ENCODE measurements around the gene ADCY2. TPM values are rescaled to one million over a fixed set of nuclear protein-coding genes. Genes with fewer than 3 reads are reported as not detected.

ADCY2 gene
- total RNA-seq, 2 donors from 2014 or later = not detected

DNA sequence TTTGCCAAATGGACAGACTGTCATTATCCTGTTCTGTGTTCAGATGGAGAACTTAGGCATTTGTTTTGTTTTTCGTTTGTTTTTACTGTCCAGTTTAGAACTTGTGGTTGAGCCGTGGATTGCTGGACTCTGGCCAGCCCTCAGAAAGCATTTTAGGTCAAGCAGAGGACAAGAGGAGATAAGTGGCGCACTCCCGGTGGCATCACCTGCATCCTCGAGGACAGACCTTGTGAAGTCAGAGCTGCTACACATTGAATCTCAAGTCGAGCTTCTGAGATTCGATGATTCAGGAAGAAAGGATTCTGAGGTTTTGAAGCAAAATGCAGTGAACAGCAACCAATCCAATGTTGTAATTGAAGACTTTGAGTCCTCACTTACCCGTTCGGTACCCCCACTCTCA is 481.9 kb downstream of the ADCY2 start:
- H3K9me3 Mint-ChIP-seq = no peaks in the 10 kb centered on the region
- peak overlapping the region; percentile 85 for H3K27ac Mint-ChIP-seq
- peak; percentile 12 for ATAC-seq (replicated peaks)
- peak overlapping the region; percentile 72 for H3K4me3 Mint-ChIP-seq
- H3K27me3 Mint-ChIP-seq = no peaks in the 10 kb centered on the region
- peaks cover 100% of the 10 kb centered on the region for H3K36me3 Mint-ChIP-seq (ENCODE audit: low read depth)
- H3K4me1 Mint-ChIP-seq = peaks cover 53% of the 10 kb centered on the region

DNA sequence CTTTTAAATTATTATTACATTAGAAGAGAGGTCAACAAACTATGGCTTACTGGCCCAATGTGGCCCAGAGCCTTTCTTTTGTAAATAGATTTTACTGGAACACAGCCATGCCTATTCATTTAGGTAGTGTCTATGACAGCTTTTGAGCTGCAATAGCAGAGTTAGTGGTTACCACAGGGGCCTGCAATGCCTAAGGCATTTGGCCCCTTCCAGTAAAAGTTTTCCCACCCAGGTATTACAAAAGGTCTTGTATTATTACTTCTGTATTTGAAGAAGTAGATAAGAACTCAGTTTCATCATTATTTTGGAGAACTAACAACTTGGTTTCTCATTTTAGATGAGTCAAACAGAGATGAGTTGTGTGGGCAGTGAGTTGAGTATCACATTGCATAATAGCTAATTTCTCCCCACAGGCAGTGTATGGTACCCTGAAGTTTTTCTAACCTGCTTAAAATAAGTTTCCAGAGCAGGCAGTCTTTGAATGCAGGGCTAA is 482.5 kb downstream of the ADCY2 start:
- peaks cover 100% of the 10 kb centered on the region for H3K36me3 Mint-ChIP-seq (ENCODE audit: low read depth)
- H3K4me1 Mint-ChIP-seq = peaks cover 47% of the 10 kb centered on the region
- no peaks in the 10 kb centered on the region for H3K27me3 Mint-ChIP-seq
- peak; percentile 81 for ATAC-seq (replicated peaks)
- H3K9me3 Mint-ChIP-seq = no peaks in the 10 kb centered on the region
- H3K4me3 Mint-ChIP-seq = peak overlapping the region; percentile 72
- H3K27ac Mint-ChIP-seq = peak overlapping the region; percentile 85
